Measurements from ENCODE around the gene ADCY2. TPM values are rescaled to one million over a fixed set of nuclear protein-coding genes. Genes with fewer than 3 reads are reported as not detected.
A peak's percentile ranks its signal among the peaks of the same experiment; 100 is the strongest.

The ADCY2 gene
- total and polyA plus RNA-seq, 2 of the 13 experiments (the other 11 are each of a cell fraction or from before 2014, with no cell fraction given), result not detected

DNA sequence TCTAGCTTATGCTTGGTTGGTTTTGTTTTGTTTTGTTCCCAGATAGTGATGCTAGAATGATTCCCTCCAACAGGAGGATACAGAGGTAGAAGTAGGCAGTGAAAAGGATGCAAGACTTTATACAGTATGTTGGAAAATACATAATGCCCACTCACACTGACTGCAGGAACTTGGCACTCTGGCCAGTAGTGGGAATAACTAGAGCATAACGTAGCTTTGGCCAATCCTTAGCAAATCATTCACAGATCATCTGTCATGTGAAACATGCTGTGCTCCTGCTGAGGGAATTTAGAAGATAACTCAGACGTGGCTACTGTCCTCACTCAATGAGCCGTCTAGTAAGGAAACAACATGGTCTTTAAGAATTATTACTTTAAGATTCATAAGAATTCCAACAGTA is 441.5 kb downstream of the ADCY2 start (continued):
- TF ChIP-seq, protein P1, sequence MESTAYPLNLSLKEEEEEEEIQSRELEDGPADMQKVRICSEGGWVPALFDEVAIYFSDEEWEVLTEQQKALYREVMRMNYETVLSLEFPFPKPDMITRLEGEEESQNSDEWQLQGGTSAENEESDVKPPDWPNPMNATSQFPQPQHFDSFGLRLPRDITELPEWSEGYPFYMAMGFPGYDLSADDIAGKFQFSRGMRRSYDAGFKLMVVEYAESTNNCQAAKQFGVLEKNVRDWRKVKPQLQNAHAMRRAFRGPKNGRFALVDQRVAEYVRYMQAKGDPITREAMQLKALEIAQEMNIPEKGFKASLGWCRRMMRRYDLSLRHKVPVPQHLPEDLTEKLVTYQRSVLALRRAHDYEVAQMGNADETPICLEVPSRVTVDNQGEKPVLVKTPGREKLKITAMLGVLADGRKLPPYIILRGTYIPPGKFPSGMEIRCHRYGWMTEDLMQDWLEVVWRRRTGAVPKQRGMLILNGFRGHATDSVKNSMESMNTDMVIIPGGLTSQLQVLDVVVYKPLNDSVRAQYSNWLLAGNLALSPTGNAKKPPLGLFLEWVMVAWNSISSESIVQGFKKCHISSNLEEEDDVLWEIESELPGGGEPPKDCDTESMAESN (CRISPR knock-in tag; conservative IDR thresholded peaks at IDR 0.05), result no peak
- TF ChIP-seq PCBP1 (IDR thresholded peaks at IDR 0.05; ENCODE audit: borderline replicate concordance, low read depth, low read length) (no peak), ZMYM3 (CRISPR knock-in tag; IDR thresholded peaks at IDR 0.05) (no peak)

DNA sequence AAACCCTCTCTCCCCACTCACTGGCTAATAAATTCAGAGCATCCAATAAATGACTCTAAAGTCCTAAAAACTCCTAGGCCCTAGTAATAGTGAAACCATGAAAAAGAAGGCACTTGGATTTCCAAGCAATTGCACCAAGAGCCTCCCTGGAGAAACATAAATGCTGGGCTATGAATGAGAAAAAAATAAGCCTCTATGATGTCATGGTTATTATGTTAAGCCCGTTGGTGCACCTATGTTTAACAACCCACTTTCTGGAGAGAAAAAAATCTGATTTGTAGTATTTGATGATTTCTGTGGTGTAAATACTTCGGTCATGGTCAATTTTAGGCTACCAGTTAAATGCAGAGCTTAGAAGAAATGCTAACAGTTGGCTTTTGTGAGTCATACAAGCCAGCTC is 446.6 kb downstream of the ADCY2 start:
- in situ Hi-C loops (cut with HindIII; ENCODE audit: extremely low pct_ligation_motif_present, low pct_unique_long_range_greater_than_20kb) (no loop called here), intact Hi-C loops (cut with micrococcal nuclease; ENCODE audit: unreplicated experiment) (no loop called here)
- WGBS (ENCODE audit: low lambda C conversion rate), result 2% methylated on average over 2 of the region's 2 CpGs
- no peak for FAIRE-seq
- Histone ChIP-seq H3K9me3 (ENCODE audit: low read length) (no peaks in the 10 kb centered on the region), H3K9ac (ENCODE audit: insufficient read depth, low read depth, low read length) (no peak overlapping the region), H3K36me3 (replicated peaks in 1 of 2; ENCODE audit: control insufficient read depth in 1 of 2, insufficient read depth in 2 of 2, low read length in 2 of 2) (no peaks in the 10 kb centered on the region), H2AFZ (ENCODE audit: low read length) (no peak overlapping the region), H3K4me1 (ENCODE audit: insufficient read depth, low read length) (no peaks in the 10 kb centered on the region), H3K4me2 (ENCODE audit: low read depth, low read length) (no peak overlapping the region), H3K27ac (ENCODE audit: extremely low read length, insufficient read depth, low read length) (no peak overlapping the region), H3K79me2 (ENCODE audit: insufficient read depth, low read length) (no peaks in the 10 kb centered on the region), H3K4me3 (replicated peaks in 1 of 3; ENCODE audit: insufficient read depth in 1 of 3, low read depth in 2 of 3, low read length in 3 of 3) (no peak overlapping the region), H4K20me1 (ENCODE audit: insufficient read depth, low read length) (no peaks in the 10 kb centered on the region), H3K27me3 (ENCODE audit: control insufficient read depth in 1 of 2, insufficient read depth in 2 of 2, low read length in 2 of 2) (peaks cover 0 to 23% of the 10 kb centered on the region in 2 experiments; a peak in 2 of 5 replicates)
- CTCF ChIA-PET (ENCODE audit: low intra/inter-chr PET ratio, low total read pairs), result no interaction called here
- POLR2A ChIA-PET, result no interaction called here
- DNase-seq (ENCODE audit: low spot score), result no peak
- BruUV-seq (replicated peaks), result no TSS peak
- no peak for ATAC-seq
- TF ChIP-seq ATF7 (IDR thresholded peaks at IDR 0.05), result peak; percentile 39; the same call in 1 of the 2 replicates
- no peak for TF ChIP-seq ATF7 (CRISPR knock-in tag; IDR thresholded peaks at IDR 0.05)
- TF ChIP-seq ZNF747 (CRISPR knock-in tag; IDR thresholded peaks at IDR 0.05; ENCODE audit: borderline replicate concordance), result no peak

DNA sequence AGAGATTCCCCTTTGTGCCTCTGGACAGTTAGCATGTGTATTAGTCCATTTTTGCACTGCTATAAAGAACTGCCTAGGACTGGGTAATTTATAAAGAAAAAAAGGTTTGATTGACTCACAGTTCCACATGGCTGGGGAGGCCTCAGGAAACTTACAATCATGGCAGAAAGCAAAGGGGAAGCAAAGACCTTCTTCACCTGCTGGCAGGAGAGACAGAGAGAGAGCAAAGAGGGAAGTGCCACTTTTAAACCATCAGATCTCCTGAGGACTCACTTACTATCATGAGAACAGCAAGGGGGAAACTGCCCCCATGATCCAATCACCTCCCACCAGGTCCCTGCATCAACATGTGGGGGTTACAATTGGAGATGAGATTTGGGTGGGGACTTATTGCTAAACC is 449.0 kb downstream of the ADCY2 start:
- in situ Hi-C loops (cut with HindIII; ENCODE audit: extremely low pct_ligation_motif_present, low pct_unique_long_range_greater_than_20kb), result no loop called here
- H2AFZ ChIP-seq (ENCODE audit: low read length), result no peak overlapping the region
- no peak for FAIRE-seq
- CTCF ChIA-PET (ENCODE audit: low intra/inter-chr PET ratio, low total read pairs), result no interaction called here
- POLR2A ChIA-PET, result no interaction called here
- no peaks in the 10 kb centered on the region for H4K20me1 ChIP-seq (ENCODE audit: insufficient read depth, low read length)
- no peak for DNase-seq (ENCODE audit: low spot score)
- H3K9ac ChIP-seq (ENCODE audit: insufficient read depth, low read depth, low read length), result no peak overlapping the region
- intact Hi-C loops (cut with micrococcal nuclease; ENCODE audit: unreplicated experiment), result no loop called here
- ATAC-seq, result no peak
- no peak overlapping the region for H3K4me3 ChIP-seq (replicated peaks in 1 of 3; ENCODE audit: insufficient read depth in 1 of 3, low read depth in 2 of 3, low read length in 3 of 3)
- no TSS peak for BruUV-seq (replicated peaks)
- H3K9me3 ChIP-seq (ENCODE audit: low read length), result no peaks in the 10 kb centered on the region
- H3K27ac ChIP-seq (ENCODE audit: extremely low read length, insufficient read depth, low read length), result no peak overlapping the region
- H3K36me3 ChIP-seq (replicated peaks in 1 of 2; ENCODE audit: control insufficient read depth in 1 of 2, insufficient read depth in 2 of 2, low read length in 2 of 2), result no peaks in the 10 kb centered on the region
- no peaks in the 10 kb centered on the region for H3K79me2 ChIP-seq (ENCODE audit: insufficient read depth, low read length)
- no peak overlapping the region for H3K4me2 ChIP-seq (ENCODE audit: low read depth, low read length)
- peaks cover 3 to 33% of the 10 kb centered on the region in 2 experiments; a peak in 3 of 5 replicates for H3K27me3 ChIP-seq (ENCODE audit: control insufficient read depth in 1 of 2, insufficient read depth in 2 of 2, low read length in 2 of 2)
- H3K4me1 ChIP-seq (ENCODE audit: insufficient read depth, low read length), result peaks cover 8% of the 10 kb centered on the region
- TF ChIP-seq ZNF674 (CRISPR knock-in tag; IDR thresholded peaks at IDR 0.05; ENCODE audit: low read depth) (no peak), ISL2 (CRISPR knock-in tag; IDR thresholded peaks at IDR 0.05) (no peak), ZNF850 (CRISPR knock-in tag; conservative IDR thresholded peaks at IDR 0.05) (no peak), NKX3-1 (CRISPR knock-in tag; IDR thresholded peaks at IDR 0.05) (no peak), ZSCAN22 (CRISPR knock-in tag; IDR thresholded peaks at IDR 0.05) (no peak)
- TF ChIP-seq, protein P2, sequence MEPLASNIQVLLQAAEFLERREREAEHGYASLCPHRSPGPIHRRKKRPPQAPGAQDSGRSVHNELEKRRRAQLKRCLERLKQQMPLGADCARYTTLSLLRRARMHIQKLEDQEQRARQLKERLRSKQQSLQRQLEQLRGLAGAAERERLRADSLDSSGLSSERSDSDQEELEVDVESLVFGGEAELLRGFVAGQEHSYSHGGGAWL (CRISPR knock-in tag; IDR thresholded peaks at IDR 0.05), result no peak
- TF ChIP-seq, protein P3, sequence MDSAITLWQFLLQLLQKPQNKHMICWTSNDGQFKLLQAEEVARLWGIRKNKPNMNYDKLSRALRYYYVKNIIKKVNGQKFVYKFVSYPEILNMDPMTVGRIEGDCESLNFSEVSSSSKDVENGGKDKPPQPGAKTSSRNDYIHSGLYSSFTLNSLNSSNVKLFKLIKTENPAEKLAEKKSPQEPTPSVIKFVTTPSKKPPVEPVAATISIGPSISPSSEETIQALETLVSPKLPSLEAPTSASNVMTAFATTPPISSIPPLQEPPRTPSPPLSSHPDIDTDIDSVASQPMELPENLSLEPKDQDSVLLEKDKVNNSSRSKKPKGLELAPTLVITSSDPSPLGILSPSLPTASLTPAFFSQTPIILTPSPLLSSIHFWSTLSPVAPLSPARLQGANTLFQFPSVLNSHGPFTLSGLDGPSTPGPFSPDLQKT (CRISPR knock-in tag; IDR thresholded peaks at IDR 0.05; ENCODE audit: borderline replicate concordance), result no peak
- TF ChIP-seq, protein P4, sequence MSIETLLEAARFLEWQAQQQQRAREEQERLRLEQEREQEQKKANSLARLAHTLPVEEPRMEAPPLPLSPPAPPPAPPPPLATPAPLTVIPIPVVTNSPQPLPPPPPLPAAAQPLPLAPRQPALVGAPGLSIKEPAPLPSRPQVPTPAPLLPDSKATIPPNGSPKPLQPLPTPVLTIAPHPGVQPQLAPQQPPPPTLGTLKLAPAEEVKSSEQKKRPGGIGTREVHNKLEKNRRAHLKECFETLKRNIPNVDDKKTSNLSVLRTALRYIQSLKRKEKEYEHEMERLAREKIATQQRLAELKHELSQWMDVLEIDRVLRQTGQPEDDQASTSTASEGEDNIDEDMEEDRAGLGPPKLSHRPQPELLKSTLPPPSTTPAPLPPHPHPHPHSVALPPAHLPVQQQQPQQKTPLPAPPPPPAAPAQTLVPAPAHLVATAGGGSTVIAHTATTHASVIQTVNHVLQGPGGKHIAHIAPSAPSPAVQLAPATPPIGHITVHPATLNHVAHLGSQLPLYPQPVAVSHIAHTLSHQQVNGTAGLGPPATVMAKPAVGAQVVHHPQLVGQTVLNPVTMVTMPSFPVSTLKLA (IDR thresholded peaks at IDR 0.05), result no peak
